H1 (cell line): Measurements from ENCODE around the gene MAN1C1. TPM values are rescaled to one million over a fixed set of nuclear protein-coding genes. Genes with fewer than 3 reads are reported as not detected.

Experiments
- BACH1 ChIP-seq: IDR thresholded peaks from 2 replicates; pipeline ENCODE4 v1.6.1; 2012; ENCODE audit warnings: low read length, improper control_type of control experiment
- CTBP2 ChIP-seq: IDR thresholded peaks from 2 replicates; pipeline ENCODE4 v1.7.0; 2011; ENCODE audit warnings: borderline replicate concordance, mild to moderate bottlenecking, moderate library complexity, mixed read lengths, low read length; ENCODE audit not compliant: insufficient read depth, insufficient read length
- EGR1 ChIP-seq: IDR thresholded peaks from 2 replicates; pipeline ENCODE4 v1.6.1; 2011; ENCODE audit warnings: low read depth, low read length, borderline replicate concordance
- GABPA ChIP-seq: IDR thresholded peaks from 2 replicates; pipeline ENCODE4 v1.6.1; 2011; ENCODE audit warnings: mild to moderate bottlenecking, low read length, moderate library complexity, borderline replicate concordance; ENCODE audit not compliant: insufficient read depth
- GTF2F1 ChIP-seq: IDR thresholded peaks from 2 replicates; pipeline ENCODE4 v1.6.1; 2012; ENCODE audit warnings: low read depth, low read length, improper control_type of control experiment, borderline replicate concordance
- JUND ChIP-seq: IDR thresholded peaks from 2 replicates; pipeline ENCODE4 v1.6.1; 2011; ENCODE audit warnings: mild to moderate bottlenecking, improper control_type of control experiment, low read length
- POLR2A ChIP-seq, 2 experiments: IDR thresholded peaks; 1 replicate in 1 of 2; 2 replicates in 1 of 2; pipeline ENCODE4 v1.6.1; 2011; ENCODE audit warnings: low read depth in 2 of 2, low read length in 2 of 2, mild to moderate bottlenecking in 2 of 2; ENCODE audit errors: control extremely low read depth in 1 of 2
- RBBP5 ChIP-seq: IDR thresholded peaks from 2 replicates; pipeline ENCODE4 v1.7.1; 2012; ENCODE audit warnings: low read depth, mild to moderate bottlenecking, inconsistent platforms, low read length, moderate library complexity, borderline replicate concordance
- SIN3A ChIP-seq, 2 experiments: IDR thresholded peaks in 1 of 2; conservative IDR thresholded peaks in 1 of 2; 2 replicates each; pipeline ENCODE4 v1.6.1; 2011 to 2012; ENCODE audit warnings: low read length in 2 of 2, improper control_type of control experiment in 1 of 2, low read depth in 1 of 2, mild to moderate bottlenecking in 1 of 2
- TAF1 ChIP-seq: IDR thresholded peaks from 2 replicates; pipeline ENCODE4 v1.6.1; 2011; ENCODE audit warnings: mild to moderate bottlenecking, low read depth, low read length
- TAF7 ChIP-seq: optimal IDR thresholded peaks from 2 replicates; pipeline ENCODE3; 2011; ENCODE audit warnings: low read depth, mild to moderate bottlenecking, inconsistent platforms, low read length, moderate library complexity, borderline replicate concordance
- polyA plus RNA-seq, 7 experiments: library from polyadenylated mRNA; depleted of rRNA in 3 of 7; stranded (reverse) in 5 of 7; unstranded in 2 of 7; fragments of >200 nt in 5 of 7; fragments of 200-250 nt in 2 of 7; gene quantifications; 1 replicate in 5 of 7; 2 replicates in 1 of 7; 4 replicates in 1 of 7; pipeline versions ENCODE4 v1.2.1 to v1.2.3, GENCODE V29; 2011 to 2013; ENCODE audit warnings: missing spikeins in 2 of 7, mixed read lengths in 2 of 7
- total RNA-seq: library from RNA; stranded (reverse); fragmentation: NEBNext Ultra II Directional; extraction: Animal tissue kit (Norgen Biotek cat#: 25700); gene quantifications from 2 replicates; pipeline ENCODE4 v1.2.1, GENCODE V29; 2021

The MAN1C1 gene
- total and polyA plus RNA-seq, 2 of the 8 experiments (the other 6 are each of a cell fraction or from before 2014, with no cell fraction given) = 7.8 to 15.2 TPM

- TF ChIP-seq RBBP5 (no peak), GTF2F1 (no peak), TAF1 (no peak), JUND (no peak), TAF7 (no peak), SIN3A (conservative IDR thresholded peaks at IDR 0.05 in 1 of 2, IDR thresholded peaks at IDR 0.05 in 1 of 2; ENCODE audit: low read depth in 1 of 2, low read length in 2 of 2) (no peak), BACH1 (no peak), CTBP2 (no peak), GABPA (no peak), EGR1 (no peak), POLR2A (IDR thresholded peaks at IDR 0.05; ENCODE audit: control extremely low read depth in 1 of 2, low read depth in 2 of 2, low read length in 2 of 2) (no peak)
Observed at GRCh38 chr1:25771221-25772114, 154.9 kb downstream of the MAN1C1 start (continued).
